GM21619 (cell line): ENCODE measurements around the gene EPN2.

ENCODE experiments used
- ATAC-seq: cut with Tn5 transposase; IDR thresholded peaks from one replicate; pipeline ENCODE4 v1.9.1; 2021; ENCODE audit not compliant: unreplicated experiment

EPN2 gene

GRCh38 chr17:19238167-19238505, 970 bp downstream of the EPN2 start:
- no peak for ATAC-seq

DNA sequence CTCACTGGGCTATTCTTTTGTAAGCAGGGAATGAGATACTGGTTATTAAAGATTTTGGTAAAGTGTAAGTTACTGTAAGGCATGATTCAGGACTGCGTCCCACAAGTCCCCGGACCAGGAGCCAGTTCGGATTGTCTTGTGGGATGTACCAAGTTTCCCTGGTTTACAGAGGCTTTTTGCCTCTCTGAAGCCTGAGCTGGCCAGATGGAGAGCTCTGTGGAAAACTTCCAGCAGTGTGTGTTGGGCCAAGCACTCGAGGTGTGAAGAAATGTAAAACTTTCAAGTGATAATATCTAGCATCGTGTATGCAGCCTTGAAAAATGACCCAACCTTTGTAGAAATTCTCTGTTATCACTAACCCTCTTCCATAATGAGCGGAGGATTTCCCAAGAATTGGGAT, 2.4 kb downstream of the EPN2 start:
- ATAC-seq, result no peak

- ATAC-seq, result no peak
Measured at GRCh38 chr17:19242323-19242722, 5.2 kb downstream of the EPN2 start.

DNA sequence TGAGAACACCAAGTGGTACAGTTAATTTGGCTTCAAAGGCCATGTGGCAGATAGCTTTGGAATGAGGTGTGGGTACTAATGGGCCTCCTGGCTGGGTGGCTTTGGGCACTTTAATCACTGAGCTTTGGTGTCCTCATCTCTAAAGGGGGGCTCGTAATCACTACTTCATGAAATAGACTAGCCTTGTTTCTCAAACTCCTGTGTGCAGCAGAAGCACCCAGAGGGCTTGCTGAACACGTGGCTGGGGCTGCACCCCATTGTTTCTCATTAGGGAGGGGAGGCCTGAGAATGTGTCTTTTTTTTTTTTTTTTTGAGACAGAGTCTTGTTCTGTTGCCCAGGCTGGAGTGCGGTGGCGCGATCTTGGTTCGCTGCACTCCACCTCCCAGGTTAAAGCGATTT, 5.8 kb downstream of the EPN2 start:
- ATAC-seq, result no peak

- ATAC-seq, result no peak
Measured at GRCh38 chr17:19243838-19244237, 6.7 kb downstream of the EPN2 start.

GRCh38 chr17:19244357-19244756, 7.2 kb downstream of the EPN2 start:
- no peak for ATAC-seq

DNA sequence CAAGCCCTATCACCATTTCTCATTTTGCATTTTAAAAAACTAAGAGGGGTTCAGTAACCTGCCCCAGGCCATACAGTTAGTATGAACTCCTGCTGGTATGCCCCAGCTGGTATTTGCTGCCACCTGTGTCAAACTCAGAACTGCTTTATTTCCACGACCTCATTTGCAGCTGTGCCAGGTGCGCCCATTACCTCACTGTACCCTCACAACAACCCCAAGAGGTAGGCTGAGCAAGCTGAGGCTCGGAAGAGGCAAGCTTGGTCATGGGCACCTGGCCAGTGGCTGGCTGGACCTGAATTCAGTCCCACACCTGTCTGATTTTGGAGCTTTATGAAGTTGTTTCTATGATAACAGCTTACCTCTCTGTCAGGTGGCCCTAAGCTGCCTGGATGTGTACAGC, 7.6 kb downstream of the EPN2 start:
- no peak for ATAC-seq

DNA sequence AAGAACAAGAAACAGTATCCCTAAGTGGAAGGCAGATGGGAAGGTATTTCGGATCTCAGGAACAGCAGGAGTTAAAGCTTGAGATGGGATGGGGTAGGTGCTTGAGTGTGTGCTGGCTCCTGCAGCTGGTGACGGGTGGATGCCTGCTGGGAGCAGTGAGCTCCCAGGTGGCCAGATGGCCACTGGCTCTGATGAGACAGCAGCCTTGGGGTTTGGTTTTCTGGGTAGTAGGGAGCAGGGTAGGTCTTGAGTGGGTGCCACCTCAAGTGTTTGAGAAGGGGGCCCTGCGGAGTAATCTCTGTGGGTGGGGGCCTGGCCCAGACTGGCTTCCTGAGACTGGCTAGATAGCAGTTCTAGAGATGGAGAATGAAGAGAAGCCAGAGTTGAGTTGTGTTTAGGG, 10.3 kb downstream of the EPN2 start:
- ATAC-seq, result no peak

DNA sequence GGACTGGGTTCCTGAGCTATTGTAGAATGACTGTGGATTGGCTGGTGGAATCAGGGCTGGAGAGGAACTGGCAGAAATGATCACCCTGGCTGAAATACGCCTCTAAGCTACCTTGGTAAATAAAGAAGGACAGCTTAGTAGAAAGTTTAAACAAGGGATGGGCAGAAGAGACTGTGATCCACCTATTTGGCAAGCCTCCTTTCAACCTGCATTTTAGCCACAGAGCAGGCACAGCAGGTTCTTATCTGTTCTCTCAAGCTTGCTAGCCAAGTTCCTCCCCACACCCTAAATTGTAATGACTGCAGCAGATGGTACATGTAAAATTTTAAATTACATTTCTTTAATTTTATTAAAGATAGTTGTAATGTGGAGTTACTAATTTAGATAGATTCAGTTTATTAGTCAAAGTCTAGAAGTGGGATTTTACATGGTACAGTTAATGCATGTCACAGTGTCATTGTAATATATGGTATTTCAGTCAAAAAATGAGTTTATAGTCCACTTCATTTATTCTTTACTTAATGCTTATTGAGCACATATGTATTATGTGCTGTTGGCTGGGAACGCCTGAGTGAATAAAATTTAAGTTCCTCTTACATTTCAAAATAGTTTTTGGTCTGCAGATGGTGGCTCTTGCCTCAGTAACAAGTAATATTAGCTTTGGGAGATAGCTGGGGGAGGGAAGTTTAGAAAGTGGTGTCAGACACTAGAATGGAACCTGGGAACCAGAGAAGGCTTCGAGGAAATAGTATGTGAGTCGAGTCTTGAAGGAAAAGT, 11.2 kb downstream of the EPN2 start:
- ATAC-seq, result no peak

DNA sequence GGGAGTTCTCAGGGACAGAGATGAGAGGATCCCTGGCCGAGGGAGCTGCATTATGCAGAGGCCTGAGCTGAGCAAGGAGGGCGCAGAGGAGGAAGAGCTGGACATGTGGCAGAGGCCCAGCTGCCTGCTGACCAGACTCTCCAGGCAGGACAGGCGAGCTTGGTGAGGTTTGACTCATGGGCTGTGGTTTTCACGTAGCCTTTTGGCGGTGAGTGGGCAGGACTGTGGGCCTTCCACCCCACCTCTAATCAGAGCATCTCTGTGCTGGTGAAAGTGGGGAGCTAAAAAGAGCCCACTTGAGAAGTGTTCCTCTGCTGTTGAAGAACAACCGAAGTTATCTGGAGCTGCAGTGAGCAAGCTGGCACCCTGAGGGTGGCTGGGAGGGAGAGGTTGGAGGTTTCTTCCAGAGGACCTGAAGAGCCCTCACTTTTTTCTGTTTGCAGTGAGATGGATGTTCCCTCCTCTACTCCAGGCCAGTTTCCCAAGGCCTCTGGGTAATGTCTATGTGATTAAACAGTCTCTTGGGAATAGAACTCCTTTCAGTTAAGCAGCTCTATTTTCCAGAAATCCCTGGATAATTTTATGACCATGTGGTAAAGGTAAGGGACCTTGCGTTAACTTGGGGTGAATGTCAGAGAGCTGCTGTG, 11.9 kb downstream of the EPN2 start:
- ATAC-seq, result no peak

DNA sequence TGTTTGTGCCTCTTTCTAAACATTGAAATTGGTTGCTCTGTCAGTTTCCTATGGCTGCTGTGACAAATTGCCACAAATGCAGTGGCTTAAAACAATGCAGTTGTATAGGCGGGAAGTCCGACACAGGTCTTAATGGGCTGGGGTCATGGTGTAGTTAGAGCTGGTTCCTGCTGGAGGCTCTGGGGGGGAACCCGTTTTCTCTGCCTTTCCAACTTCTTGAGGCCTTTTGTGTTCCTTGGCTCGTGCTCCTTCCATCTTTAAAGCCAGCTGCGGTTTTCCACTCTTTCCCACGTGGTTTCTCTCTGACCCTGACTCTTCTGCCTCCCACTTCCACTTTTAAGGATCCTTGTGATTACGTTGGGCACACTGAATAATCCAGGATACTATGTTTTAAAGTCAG, 12.5 kb downstream of the EPN2 start:
- ATAC-seq, result no peak

GRCh38 chr17:19250421-19251173, 13.4 kb downstream of the EPN2 start:
- ATAC-seq, result no peak

DNA sequence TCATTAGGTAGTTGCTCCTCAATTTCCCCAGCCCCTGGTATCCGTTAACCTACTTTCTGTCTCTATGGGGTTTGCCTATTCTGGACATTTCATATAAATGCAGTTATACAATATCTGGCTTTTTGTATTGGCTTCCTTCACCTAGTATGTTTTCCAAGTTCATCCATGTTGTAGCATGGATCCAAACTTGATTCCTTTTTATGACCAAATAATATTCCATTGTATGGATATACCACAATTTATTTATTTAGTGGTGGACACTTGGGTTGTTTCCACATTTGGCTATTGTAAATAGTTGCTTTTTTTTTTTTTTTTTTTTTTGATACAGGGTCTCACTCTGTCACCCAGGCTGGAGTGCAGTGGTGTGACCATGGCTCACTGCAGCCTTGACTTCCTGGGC, 15.9 kb downstream of the EPN2 start:
- no peak for ATAC-seq

DNA sequence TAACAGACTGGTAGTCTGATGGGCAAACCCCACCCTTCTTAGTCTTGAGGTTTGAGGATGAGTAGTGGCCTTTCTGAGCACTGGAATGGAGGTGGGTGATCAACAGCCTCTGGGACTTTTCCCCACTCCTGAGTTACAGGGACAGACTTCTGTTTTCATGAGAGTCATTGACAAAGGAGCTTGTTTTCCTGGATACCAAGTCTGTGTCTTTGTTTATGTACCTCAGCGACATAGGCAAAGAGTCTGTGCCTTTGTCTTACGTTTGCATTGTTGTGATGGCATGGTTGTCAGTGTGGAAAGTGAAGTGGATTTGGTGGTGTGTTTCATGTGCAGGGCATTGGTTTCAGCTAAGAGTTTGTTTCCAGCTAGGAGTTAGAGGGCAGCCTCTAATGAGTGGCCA, 17.5 kb downstream of the EPN2 start:
- ATAC-seq, result no peak

DNA sequence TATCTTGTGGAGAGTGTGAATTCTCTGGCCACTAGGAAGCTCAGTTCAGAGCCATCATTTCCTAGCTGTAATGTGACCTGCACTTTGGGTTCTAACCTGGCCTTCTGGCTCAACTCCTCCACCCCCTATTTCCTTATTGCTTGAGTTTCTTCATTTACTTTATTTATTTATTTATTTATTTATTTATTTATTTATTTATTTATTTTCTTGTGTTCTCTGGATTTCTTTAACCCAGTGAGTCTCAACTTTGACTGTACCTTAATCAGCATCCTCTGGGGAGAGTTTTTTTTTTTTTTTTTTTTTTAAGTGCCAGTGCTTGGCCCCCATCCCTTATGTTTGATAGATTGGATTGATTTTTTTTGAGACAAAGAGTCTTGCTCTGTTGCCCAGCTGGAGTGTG, 18.1 kb downstream of the EPN2 start:
- no peak for ATAC-seq

- no peak for ATAC-seq
Measured at GRCh38 chr17:19258371-19258770, 21.2 kb downstream of the EPN2 start.

DNA sequence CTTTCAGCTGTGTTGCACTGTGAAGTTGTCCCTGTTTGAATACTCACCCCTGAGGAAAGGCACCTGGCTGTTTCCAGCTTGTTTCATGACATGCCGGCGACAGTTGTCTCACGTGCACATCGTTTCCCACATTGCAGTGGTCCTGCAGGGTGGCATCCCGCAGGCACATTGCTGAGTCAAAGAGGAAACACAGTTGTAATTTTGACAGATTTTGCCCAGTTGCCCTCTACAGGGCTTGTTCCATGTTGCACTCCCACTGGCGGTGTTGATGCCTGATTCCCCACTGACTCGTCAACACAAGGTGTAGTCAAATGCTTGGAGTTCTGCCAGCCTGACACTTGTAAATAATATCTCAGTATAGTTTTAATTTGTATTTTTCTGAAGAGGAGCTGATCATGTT, 23.8 kb downstream of the EPN2 start:
- ATAC-seq, result no peak

- ATAC-seq, result no peak
Measured at GRCh38 chr17:19261426-19261825, 24.3 kb downstream of the EPN2 start.

DNA sequence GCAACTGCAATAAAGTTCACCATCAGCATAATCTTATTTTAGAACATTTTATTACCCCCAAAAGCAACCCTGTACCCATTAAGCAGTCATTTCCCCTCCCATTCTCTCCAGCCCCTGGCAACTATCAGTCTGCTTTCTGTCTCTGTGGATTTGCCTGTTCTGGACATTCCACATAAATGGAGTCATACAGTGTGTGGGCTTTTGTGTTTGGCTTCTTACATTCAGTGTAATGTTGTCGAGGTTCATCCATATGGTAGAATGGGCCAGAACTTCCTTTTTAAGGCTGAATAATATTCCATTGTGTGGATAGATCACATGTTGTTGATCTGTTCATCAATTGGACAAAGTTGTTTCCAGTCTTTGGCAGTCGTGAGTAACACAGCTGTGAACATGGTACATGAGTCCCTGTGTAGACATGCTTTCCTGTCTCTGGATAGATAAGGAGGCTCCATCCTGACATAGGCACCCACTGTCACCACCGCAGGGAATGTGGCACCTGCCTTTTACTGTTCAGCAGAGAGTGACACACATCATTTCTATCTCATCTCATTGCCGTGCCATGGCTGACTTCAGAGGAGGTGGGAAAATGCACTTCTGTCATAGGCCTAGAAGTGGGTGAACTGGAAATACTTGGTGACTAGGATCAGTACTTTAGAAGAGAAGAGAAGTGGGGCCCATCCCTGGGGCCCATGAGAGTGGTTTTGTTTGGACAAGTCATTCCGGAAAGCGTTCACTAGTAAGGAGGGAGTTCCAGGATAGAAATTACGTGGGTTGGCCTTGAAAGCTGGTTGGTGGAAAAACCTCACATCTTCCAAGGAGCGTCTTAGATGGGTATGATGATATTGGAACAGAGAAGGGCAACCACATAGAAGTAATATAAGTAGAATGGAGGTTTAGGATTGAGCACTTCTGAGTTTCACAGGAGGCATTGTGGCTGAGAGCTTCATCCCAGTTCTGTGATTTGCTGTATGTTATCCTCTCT, 25.8 kb downstream of the EPN2 start:
- no peak for ATAC-seq

GRCh38 chr17:19263641-19264051, 26.5 kb downstream of the EPN2 start:
- ATAC-seq, result no peak

- ATAC-seq, result no peak
Measured at GRCh38 chr17:19264268-19264667, 27.1 kb downstream of the EPN2 start.
